Right atrium auricular region (tissue), 2 donors: Measurements from ENCODE around the gene TMEM243. TPM values are rescaled to one million over a fixed set of nuclear protein-coding genes. Genes with fewer than 3 reads are reported as not detected.

Source experiments
- DNase-seq: peaks from one replicate; pipeline ENCODE4 v3.0.0-alpha.2; 2019; ENCODE audit warnings: low spot score
- H3K27ac ChIP-seq, 2 donors: fragments of 200-600 bp; sonication (generic); 1 replicate in 1 of 2; 2 replicates in 1 of 2; pipeline ENCODE4 v1.5.1; 2016 to 2019
- H3K27me3 ChIP-seq, 2 donors: fragments of 200-600 bp; sonication (generic); one replicate each; pipeline versions ENCODE4 v1.5.1 to v1.6.0; 2017 to 2019
- H3K36me3 ChIP-seq: fragments of 200-600 bp; sonication (generic); one replicate; pipeline ENCODE4 v1.5.1; 2016
- H3K4me1 ChIP-seq, 2 donors: fragments of 200-600 bp; sonication (generic); one replicate each; pipeline versions ENCODE4 v1.5.1 to v1.6.0; 2017 to 2019
- H3K4me3 ChIP-seq, 2 donors: fragments of 200-600 bp; sonication (generic); 1 replicate in 1 of 2; 2 replicates in 1 of 2; pipeline ENCODE4 v1.5.1; 2017 to 2019; ENCODE audit warnings: mild to moderate bottlenecking in 1 of 2, moderate library complexity in 1 of 2
- H3K9me3 ChIP-seq, 2 donors: fragments of 200-600 bp; sonication (generic); one replicate each; pipeline ENCODE4 v1.5.1; 2019
- total RNA-seq, 2 donors: library from RNA; depleted of rRNA; stranded (reverse); fragments of >200 nt; gene quantifications; one replicate each; pipeline ENCODE4 v1.1.0, GENCODE V29; 2016
- TF ChIP-seq, protein P1 (sequence below), 2 donors: fragments of 200-600 bp; sonication (generic); IDR thresholded peaks; one replicate each; pipeline ENCODE4 v1.5.1; 2019; ENCODE audit warnings: antibody characterized with exemption in 2 of 2

The TMEM243 gene
- total RNA-seq, 2 donors from 2014 or later, result 5.6 to 17.9 TPM

DNA sequence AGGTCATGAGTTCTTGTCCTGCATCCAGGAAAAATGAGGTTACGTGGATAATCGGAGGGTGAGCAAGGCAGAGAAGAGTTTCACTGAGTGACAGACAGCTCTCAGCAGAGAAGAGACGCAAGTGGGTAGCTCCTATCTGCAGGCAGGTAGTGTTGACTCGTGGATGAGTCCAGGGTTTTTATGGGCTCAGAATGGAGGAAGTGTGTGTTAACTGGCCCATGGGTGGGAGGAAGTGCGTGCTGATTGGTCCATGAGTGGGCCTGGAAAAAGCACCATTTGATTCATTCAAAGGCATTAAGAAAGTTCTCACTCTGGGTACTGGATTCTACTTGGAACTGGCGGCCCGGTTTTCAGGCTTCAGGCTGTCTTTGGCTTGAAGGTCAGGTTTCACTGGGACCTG is 72.0 kb downstream of the TMEM243 start:
- TF ChIP-seq, protein P1, sequence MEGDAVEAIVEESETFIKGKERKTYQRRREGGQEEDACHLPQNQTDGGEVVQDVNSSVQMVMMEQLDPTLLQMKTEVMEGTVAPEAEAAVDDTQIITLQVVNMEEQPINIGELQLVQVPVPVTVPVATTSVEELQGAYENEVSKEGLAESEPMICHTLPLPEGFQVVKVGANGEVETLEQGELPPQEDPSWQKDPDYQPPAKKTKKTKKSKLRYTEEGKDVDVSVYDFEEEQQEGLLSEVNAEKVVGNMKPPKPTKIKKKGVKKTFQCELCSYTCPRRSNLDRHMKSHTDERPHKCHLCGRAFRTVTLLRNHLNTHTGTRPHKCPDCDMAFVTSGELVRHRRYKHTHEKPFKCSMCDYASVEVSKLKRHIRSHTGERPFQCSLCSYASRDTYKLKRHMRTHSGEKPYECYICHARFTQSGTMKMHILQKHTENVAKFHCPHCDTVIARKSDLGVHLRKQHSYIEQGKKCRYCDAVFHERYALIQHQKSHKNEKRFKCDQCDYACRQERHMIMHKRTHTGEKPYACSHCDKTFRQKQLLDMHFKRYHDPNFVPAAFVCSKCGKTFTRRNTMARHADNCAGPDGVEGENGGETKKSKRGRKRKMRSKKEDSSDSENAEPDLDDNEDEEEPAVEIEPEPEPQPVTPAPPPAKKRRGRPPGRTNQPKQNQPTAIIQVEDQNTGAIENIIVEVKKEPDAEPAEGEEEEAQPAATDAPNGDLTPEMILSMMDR (IDR thresholded peaks at IDR 0.05), result no peak

DNA sequence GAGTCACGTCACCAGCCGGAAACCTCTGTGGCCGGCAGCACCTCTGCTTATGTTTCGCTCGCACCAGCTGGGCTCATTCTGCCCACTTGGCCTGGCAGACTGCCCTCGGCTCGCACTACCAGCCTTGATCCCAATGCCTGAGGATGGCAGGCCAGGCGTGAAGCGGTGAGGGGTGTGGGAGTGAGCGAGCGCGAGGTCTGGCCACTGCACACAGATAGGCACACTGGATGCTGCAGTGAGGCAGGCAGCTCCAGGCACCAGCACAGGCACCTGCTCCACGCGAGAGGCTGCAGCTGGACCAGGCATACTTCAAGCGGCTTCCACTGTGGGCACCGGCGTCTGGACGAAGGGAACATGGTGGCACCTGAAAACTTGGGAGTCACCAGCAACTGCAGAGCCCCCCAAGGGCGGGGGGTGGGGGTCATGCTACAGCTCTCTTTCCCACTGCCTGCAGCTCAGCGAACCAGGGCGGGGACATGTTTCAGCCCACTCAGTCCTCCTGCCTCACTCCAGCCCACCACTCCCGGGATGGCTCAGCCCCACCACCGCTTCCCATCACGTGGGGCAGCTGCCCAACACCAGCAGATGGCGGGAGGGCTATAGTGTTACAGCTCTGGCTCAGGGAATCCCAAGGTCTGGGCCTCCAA is 72.7 kb downstream of the TMEM243 start:
- DNase-seq, result no peak
- TF ChIP-seq, protein P1 (IDR thresholded peaks at IDR 0.05), result no peak

More for the DNA sequence above, 72.0 kb downstream of the TMEM243 start:
- Histone ChIP-seq H3K4me3 (no peak overlapping the region), H3K9me3 (no peaks in the 10 kb centered on the region), H3K36me3 (no peaks in the 10 kb centered on the region), H3K27ac (no peak overlapping the region), H3K4me1 (peaks cover 0 to 7% of the 10 kb centered on the region in 2 donors), H3K27me3 (no peaks in the 10 kb centered on the region)
- no peak for DNase-seq

More for the DNA sequence above, 72.7 kb downstream of the TMEM243 start:
- Histone ChIP-seq H3K27ac (no peak overlapping the region), H3K36me3 (no peaks in the 10 kb centered on the region), H3K4me1 (peaks cover 0 to 7% of the 10 kb centered on the region in 2 donors), H3K4me3 (no peak overlapping the region), H3K27me3 (no peaks in the 10 kb centered on the region), H3K9me3 (no peaks in the 10 kb centered on the region)

Other genes with a start within 250 kb of the TMEM243 start
- 1 to 10 TPM; 4.0 to 9.1 TPM for gene ELAPOR2, start 160.1 kb downstream of the TMEM243 start, total RNA-seq
- gene DMTF1, start 67.3 kb downstream of the TMEM243 start, total RNA-seq, result 10 to 100 TPM; 25.7 to 26.9 TPM
- 1 to 10 TPM; 5.6 to 6.1 TPM for gene CROT, start 125.9 kb upstream of the TMEM243 start, total RNA-seq